Measurements from ENCODE around the gene GGPS1. TPM values are rescaled to one million over a fixed set of nuclear protein-coding genes. Genes with fewer than 3 reads are reported as not detected.
"Not testable (repeated sequence)": the region's sequence is repeated elsewhere in the genome, so short reads cannot be mapped to it uniquely, and the experiment has no call there.

GGPS1 gene
- total RNA-seq, 1 experiment from 2014 or later = 40.4 TPM

- Histone ChIP-seq H3K9me3 (no peaks in the 10 kb centered on the region), H3K36me3 (ENCODE audit: control insufficient read depth, insufficient read depth, low read length) (no peaks in the 10 kb centered on the region), H3K4me3 (ENCODE audit: low read depth, low read length) (no peak overlapping the region), H3K27me3 (replicated peaks; ENCODE audit: control insufficient read depth, insufficient read depth, low read length) (no peaks in the 10 kb centered on the region), H3K4me1 (peaks cover 9% of the 10 kb centered on the region)
- TF ChIP-seq CTCF (IDR thresholded peaks at IDR 0.05; ENCODE audit: insufficient read depth in 1 of 2, low read depth in 1 of 2, low read length in 1 of 2, severe bottlenecking in 1 of 2, unreplicated experiment in 1 of 2) = no peak
- intact Hi-C loops (cut with micrococcal nuclease; ENCODE audit: unreplicated experiment) = no loop called here
- BruUV-seq (replicated peaks) = no TSS peak
- Mint-ChIP-seq H3K36me3 (ENCODE audit: insufficient read depth, unreplicated experiment) (no peaks in the 10 kb centered on the region), H3K4me3 (ENCODE audit: unreplicated experiment) (no peak overlapping the region), H3K27ac (ENCODE audit: unreplicated experiment) (no peak overlapping the region), H3K27me3 (ENCODE audit: insufficient read depth, unreplicated experiment) (no peaks in the 10 kb centered on the region), H3K4me1 (ENCODE audit: low read depth, unreplicated experiment) (peaks cover 20% of the 10 kb centered on the region), H3K9me3 (ENCODE audit: unreplicated experiment) (no peaks in the 10 kb centered on the region)
- DNase-seq = no peak
- ChIA-PET CTCF (no interaction called here), POLR2A (interaction anchor here (1.6 kb wide), 1 partner anchor 87 kb away, joined by 4 read pairs; the partner anchor contains the start of gene TBCE)
Observed at GRCh38 chr1:235280467-235280866, 47.9 kb upstream of the GGPS1 start.

- POLR2A ChIA-PET; H3K36me3 Mint-ChIP-seq (ENCODE audit: insufficient read depth, unreplicated experiment): not testable (repeated sequence)
Observed at GRCh38 chr1:235283636-235284035, 44.7 kb upstream of the GGPS1 start.

GRCh38 chr1:235284231-235284769 lies 44.1 kb upstream of the GGPS1 start:
- H3K9me3 Mint-ChIP-seq (ENCODE audit: unreplicated experiment) = no peaks in the 10 kb centered on the region
- H3K4me1 Mint-ChIP-seq (ENCODE audit: low read depth, unreplicated experiment) = peaks cover 12% of the 10 kb centered on the region
- CTCF ChIA-PET = no interaction called here
- no peaks in the 10 kb centered on the region for H3K36me3 ChIP-seq (ENCODE audit: control insufficient read depth, insufficient read depth, low read length)
- no peak overlapping the region for H3K27ac Mint-ChIP-seq (ENCODE audit: unreplicated experiment)
- H3K4me3 ChIP-seq (ENCODE audit: low read depth, low read length) = no peak overlapping the region
- no peak for DNase-seq
- H3K27me3 ChIP-seq (replicated peaks; ENCODE audit: control insufficient read depth, insufficient read depth, low read length) = no peaks in the 10 kb centered on the region
- no TSS peak for BruUV-seq (replicated peaks)
- TF ChIP-seq CTCF (IDR thresholded peaks at IDR 0.05; ENCODE audit: insufficient read depth in 1 of 2, low read depth in 1 of 2, low read length in 1 of 2, severe bottlenecking in 1 of 2, unreplicated experiment in 1 of 2) = no peak
- no peaks in the 10 kb centered on the region for H3K27me3 Mint-ChIP-seq (ENCODE audit: insufficient read depth, unreplicated experiment)
- H3K9me3 ChIP-seq = no peaks in the 10 kb centered on the region
- H3K4me1 ChIP-seq = no peaks in the 10 kb centered on the region
- no peak overlapping the region for H3K4me3 Mint-ChIP-seq (ENCODE audit: unreplicated experiment)
- intact Hi-C loops (cut with micrococcal nuclease; ENCODE audit: unreplicated experiment) = no loop called here
- no peaks in the 10 kb centered on the region for H3K36me3 Mint-ChIP-seq (ENCODE audit: insufficient read depth, unreplicated experiment)
- POLR2A ChIA-PET = no interaction called here

More at GRCh38 chr1:235283636-235284035, 44.7 kb upstream of the GGPS1 start:
- H3K36me3 ChIP-seq (ENCODE audit: control insufficient read depth, insufficient read depth, low read length); H3K27me3 ChIP-seq (replicated peaks; ENCODE audit: control insufficient read depth, insufficient read depth, low read length); H3K27me3 Mint-ChIP-seq (ENCODE audit: insufficient read depth, unreplicated experiment); H3K9me3 ChIP-seq; H3K4me3 Mint-ChIP-seq (ENCODE audit: unreplicated experiment); CTCF ChIA-PET; DNase-seq; H3K4me1 ChIP-seq; H3K27ac Mint-ChIP-seq (ENCODE audit: unreplicated experiment); H3K4me3 ChIP-seq (ENCODE audit: low read depth, low read length); intact Hi-C loops (cut with micrococcal nuclease; ENCODE audit: unreplicated experiment); H3K9me3 Mint-ChIP-seq (ENCODE audit: unreplicated experiment); BruUV-seq (replicated peaks): not testable (repeated sequence)
- H3K4me1 Mint-ChIP-seq (ENCODE audit: low read depth, unreplicated experiment) = peaks cover 12% of the 10 kb centered on the region

GRCh38 chr1:235286667-235287066 lies 41.7 kb upstream of the GGPS1 start:
- CTCF ChIA-PET = no interaction called here
- Histone ChIP-seq H3K9me3 (no peaks in the 10 kb centered on the region), H3K4me1 (no peaks in the 10 kb centered on the region), H3K4me3 (ENCODE audit: low read depth, low read length) (no peak overlapping the region), H3K27me3 (replicated peaks; ENCODE audit: control insufficient read depth, insufficient read depth, low read length) (no peaks in the 10 kb centered on the region), H3K36me3 (ENCODE audit: control insufficient read depth, insufficient read depth, low read length) (no peaks in the 10 kb centered on the region)
- TF ChIP-seq CTCF (IDR thresholded peaks at IDR 0.05; ENCODE audit: insufficient read depth in 1 of 2, low read depth in 1 of 2, low read length in 1 of 2, severe bottlenecking in 1 of 2, unreplicated experiment in 1 of 2) = no peak
- Mint-ChIP-seq H3K27ac (ENCODE audit: unreplicated experiment) (no peak overlapping the region), H3K4me3 (ENCODE audit: unreplicated experiment) (no peak overlapping the region), H3K9me3 (ENCODE audit: unreplicated experiment) (no peaks in the 10 kb centered on the region), H3K36me3 (ENCODE audit: insufficient read depth, unreplicated experiment) (no peaks in the 10 kb centered on the region), H3K27me3 (ENCODE audit: insufficient read depth, unreplicated experiment) (no peaks in the 10 kb centered on the region), H3K4me1 (ENCODE audit: low read depth, unreplicated experiment) (no peaks in the 10 kb centered on the region)
- BruUV-seq (replicated peaks) = no TSS peak
- POLR2A ChIA-PET = no interaction called here
- no peak for DNase-seq
- intact Hi-C loops (cut with micrococcal nuclease; ENCODE audit: unreplicated experiment) = no loop called here

All from Caco-2 (cell line).